ENCODE results near the gene RAB3GAP1.

The RAB3GAP1 gene

GRCh38 chr2:135183822-135184221, 131.7 kb downstream of the RAB3GAP1 start:
- ChIA-PET POLR2A (no interaction called here), CTCF (interaction anchor here (0.5 kb wide), 1 partner anchor 138 kb away, joined by 3 read pairs; no protein-coding TSS in a partner anchor)
- H3K4me1 ChIP-seq (ENCODE audit: control insufficient read depth, insufficient read depth, low read length): no peaks in the 10 kb centered on the region
- peaks cover 0 to 6% of the 10 kb centered on the region in 2 experiments; a peak in 1 of 3 replicates for H3K36me3 ChIP-seq (ENCODE audit: control insufficient read depth in 2 of 2, insufficient read depth in 1 of 2, low read length in 2 of 2)
- no peak overlapping the region for H3K4me3 ChIP-seq (ENCODE audit: low read depth, low read length)
- H3K9me3 ChIP-seq (ENCODE audit: control insufficient read depth, insufficient read depth, low read depth, low read length): no peaks in the 10 kb centered on the region
- H3K27ac ChIP-seq (ENCODE audit: extremely low read depth, low read depth, low read length): no peak overlapping the region
- TF ChIP-seq ZNF785 (tag by site-specific recombination; IDR thresholded peaks at IDR 0.05): no peak
- TF ChIP-seq YY2 (tag by site-specific recombination; IDR thresholded peaks at IDR 0.05): no peak
- TF ChIP-seq ZNF571 (tag by site-specific recombination; IDR thresholded peaks at IDR 0.05): no peak
- TF ChIP-seq ZNF19 (tag by site-specific recombination; IDR thresholded peaks at IDR 0.05; ENCODE audit: low read depth): no peak
- no peak for TF ChIP-seq ZNF530 (tag by site-specific recombination; IDR thresholded peaks at IDR 0.05; ENCODE audit: low read depth)
- no peak for TF ChIP-seq ZBTB7A (tag by site-specific recombination; IDR thresholded peaks at IDR 0.05; ENCODE audit: low read depth)
- no peak for TF ChIP-seq ZNF600 (tag by site-specific recombination; IDR thresholded peaks at IDR 0.05)
- no peak for TF ChIP-seq ZNF701 (tag by site-specific recombination; IDR thresholded peaks at IDR 0.05)
- no peak for TF ChIP-seq ZEB2 (tag by site-specific recombination; IDR thresholded peaks at IDR 0.05)
- no peak for TF ChIP-seq ZNF629 (tag by site-specific recombination; IDR thresholded peaks at IDR 0.05)
- TF ChIP-seq, protein P1, sequence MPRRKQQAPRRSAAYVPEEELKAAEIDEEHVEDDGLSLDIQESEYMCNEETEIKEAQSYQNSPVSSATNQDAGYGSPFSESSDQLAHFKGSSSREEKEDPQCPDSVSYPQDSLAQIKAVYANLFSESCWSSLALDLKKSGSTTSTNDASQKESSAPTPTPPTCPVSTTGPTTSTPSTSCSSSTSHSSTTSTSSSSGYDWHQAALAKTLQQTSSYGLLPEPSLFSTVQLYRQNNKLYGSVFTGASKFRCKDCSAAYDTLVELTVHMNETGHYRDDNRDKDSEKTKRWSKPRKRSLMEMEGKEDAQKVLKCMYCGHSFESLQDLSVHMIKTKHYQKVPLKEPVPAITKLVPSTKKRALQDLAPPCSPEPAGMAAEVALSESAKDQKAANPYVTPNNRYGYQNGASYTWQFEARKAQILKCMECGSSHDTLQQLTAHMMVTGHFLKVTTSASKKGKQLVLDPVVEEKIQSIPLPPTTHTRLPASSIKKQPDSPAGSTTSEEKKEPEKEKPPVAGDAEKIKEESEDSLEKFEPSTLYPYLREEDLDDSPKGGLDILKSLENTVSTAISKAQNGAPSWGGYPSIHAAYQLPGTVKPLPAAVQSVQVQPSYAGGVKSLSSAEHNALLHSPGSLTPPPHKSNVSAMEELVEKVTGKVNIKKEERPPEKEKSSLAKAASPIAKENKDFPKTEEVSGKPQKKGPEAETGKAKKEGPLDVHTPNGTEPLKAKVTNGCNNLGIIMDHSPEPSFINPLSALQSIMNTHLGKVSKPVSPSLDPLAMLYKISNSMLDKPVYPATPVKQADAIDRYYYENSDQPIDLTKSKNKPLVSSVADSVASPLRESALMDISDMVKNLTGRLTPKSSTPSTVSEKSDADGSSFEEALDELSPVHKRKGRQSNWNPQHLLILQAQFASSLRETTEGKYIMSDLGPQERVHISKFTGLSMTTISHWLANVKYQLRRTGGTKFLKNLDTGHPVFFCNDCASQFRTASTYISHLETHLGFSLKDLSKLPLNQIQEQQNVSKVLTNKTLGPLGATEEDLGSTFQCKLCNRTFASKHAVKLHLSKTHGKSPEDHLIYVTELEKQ (tag by site-specific recombination; IDR thresholded peaks at IDR 0.05; ENCODE audit: borderline replicate concordance): no peak
- TF ChIP-seq ZNF157 (tag by site-specific recombination; IDR thresholded peaks at IDR 0.05): no peak
- TF ChIP-seq ZNF214 (tag by site-specific recombination; IDR thresholded peaks at IDR 0.05; ENCODE audit: borderline replicate concordance): no peak
- TF ChIP-seq ZNF558 (tag by site-specific recombination; IDR thresholded peaks at IDR 0.05): no peak
- TF ChIP-seq ZNF140 (tag by site-specific recombination; IDR thresholded peaks at IDR 0.05): no peak
- TF ChIP-seq, protein P2, sequence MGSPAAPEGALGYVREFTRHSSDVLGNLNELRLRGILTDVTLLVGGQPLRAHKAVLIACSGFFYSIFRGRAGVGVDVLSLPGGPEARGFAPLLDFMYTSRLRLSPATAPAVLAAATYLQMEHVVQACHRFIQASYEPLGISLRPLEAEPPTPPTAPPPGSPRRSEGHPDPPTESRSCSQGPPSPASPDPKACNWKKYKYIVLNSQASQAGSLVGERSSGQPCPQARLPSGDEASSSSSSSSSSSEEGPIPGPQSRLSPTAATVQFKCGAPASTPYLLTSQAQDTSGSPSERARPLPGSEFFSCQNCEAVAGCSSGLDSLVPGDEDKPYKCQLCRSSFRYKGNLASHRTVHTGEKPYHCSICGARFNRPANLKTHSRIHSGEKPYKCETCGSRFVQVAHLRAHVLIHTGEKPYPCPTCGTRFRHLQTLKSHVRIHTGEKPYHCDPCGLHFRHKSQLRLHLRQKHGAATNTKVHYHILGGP (tag by site-specific recombination; IDR thresholded peaks at IDR 0.05): no peak
- no peak for TF ChIP-seq ZNF510 (tag by site-specific recombination; IDR thresholded peaks at IDR 0.05; ENCODE audit: insufficient replicate concordance)
- TF ChIP-seq ZNF596 (tag by site-specific recombination; IDR thresholded peaks at IDR 0.05): no peak

DNA sequence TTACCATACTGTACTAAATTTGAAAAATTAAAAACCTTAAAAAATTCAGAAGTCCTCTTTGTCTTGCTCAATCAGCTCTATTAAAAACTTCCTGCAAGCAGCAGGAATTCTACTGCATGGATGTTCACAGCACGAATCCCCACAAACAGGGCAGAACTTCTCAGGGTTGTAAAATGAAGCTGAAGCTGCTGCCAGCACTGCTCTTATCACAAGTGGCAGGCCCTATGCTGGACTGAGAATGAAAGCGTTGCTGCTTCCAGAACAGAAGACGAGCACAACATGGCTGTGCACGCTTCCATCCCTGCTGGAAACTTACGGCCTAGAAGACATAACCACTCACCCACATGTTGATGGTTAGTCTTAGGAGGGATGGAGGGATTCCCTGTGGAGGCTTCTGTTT, 134.0 kb downstream of the RAB3GAP1 start:
- CTCF ChIA-PET: no interaction called here

More for the DNA sequence above, 134.0 kb downstream of the RAB3GAP1 start:
- Histone ChIP-seq H3K4me3 (ENCODE audit: low read depth, low read length) (no peak overlapping the region), H3K36me3 (ENCODE audit: control insufficient read depth in 2 of 2, insufficient read depth in 1 of 2, low read length in 2 of 2) (no peaks in the 10 kb centered on the region), H3K27ac (ENCODE audit: extremely low read depth, low read depth, low read length) (no peak overlapping the region), H3K9me3 (ENCODE audit: control insufficient read depth, insufficient read depth, low read depth, low read length) (no peaks in the 10 kb centered on the region), H3K4me1 (ENCODE audit: control insufficient read depth, insufficient read depth, low read length) (no peaks in the 10 kb centered on the region)
- no peak for TF ChIP-seq GLIS2 (tag by site-specific recombination; IDR thresholded peaks at IDR 0.05)
- TF ChIP-seq ZNF768 (tag by site-specific recombination; IDR thresholded peaks at IDR 0.05): no peak
- TF ChIP-seq ZNF530 (tag by site-specific recombination; IDR thresholded peaks at IDR 0.05; ENCODE audit: low read depth): no peak
- TF ChIP-seq, protein P3, sequence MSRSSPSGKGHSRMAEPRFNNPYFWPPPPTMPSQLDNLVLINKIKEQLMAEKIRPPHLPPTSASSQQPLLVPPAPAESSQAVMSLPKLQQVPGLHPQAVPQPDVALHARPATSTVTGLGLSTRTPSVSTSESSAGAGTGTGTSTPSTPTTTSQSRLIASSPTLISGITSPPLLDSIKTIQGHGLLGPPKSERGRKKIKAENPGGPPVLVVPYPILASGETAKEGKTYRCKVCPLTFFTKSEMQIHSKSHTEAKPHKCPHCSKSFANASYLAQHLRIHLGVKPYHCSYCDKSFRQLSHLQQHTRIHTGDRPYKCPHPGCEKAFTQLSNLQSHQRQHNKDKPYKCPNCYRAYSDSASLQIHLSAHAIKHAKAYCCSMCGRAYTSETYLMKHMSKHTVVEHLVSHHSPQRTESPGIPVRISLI (tag by site-specific recombination; IDR thresholded peaks at IDR 0.05): no peak
- TF ChIP-seq ZNF423 (tag by site-specific recombination; IDR thresholded peaks at IDR 0.05): no peak
- TF ChIP-seq ZNF223 (tag by site-specific recombination; IDR thresholded peaks at IDR 0.05): no peak
- TF ChIP-seq, protein P4, sequence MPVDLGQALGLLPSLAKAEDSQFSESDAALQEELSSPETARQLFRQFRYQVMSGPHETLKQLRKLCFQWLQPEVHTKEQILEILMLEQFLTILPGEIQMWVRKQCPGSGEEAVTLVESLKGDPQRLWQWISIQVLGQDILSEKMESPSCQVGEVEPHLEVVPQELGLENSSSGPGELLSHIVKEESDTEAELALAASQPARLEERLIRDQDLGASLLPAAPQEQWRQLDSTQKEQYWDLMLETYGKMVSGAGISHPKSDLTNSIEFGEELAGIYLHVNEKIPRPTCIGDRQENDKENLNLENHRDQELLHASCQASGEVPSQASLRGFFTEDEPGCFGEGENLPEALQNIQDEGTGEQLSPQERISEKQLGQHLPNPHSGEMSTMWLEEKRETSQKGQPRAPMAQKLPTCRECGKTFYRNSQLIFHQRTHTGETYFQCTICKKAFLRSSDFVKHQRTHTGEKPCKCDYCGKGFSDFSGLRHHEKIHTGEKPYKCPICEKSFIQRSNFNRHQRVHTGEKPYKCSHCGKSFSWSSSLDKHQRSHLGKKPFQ (tag by site-specific recombination; IDR thresholded peaks at IDR 0.05): no peak
- TF ChIP-seq ZNF146 (tag by site-specific recombination; IDR thresholded peaks at IDR 0.05): no peak
- TF ChIP-seq, protein P5, sequence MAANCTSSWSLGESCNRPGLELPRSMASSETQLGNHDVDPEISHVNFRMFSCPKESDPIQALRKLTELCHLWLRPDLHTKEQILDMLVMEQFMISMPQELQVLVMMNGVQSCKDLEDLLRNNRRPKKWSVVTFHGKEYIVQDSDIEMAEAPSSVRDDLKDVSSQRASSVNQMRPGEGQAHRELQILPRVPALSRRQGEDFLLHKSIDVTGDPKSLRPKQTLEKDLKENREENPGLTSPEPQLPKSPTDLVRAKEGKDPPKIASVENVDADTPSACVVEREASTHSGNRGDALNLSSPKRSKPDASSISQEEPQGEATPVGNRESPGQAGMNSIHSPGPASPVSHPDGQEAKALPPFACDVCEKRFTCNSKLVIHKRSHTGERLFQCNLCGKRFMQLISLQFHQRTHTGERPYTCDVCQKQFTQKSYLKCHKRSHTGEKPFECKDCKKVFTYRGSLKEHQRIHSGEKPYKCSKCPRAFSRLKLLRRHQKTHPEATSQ (tag by site-specific recombination; IDR thresholded peaks at IDR 0.05): no peak
- no peak for TF ChIP-seq SETDB1 (IDR thresholded peaks at IDR 0.05; ENCODE audit: insufficient read length, low read length)
- POLR2A ChIA-PET: no interaction called here

All from HEK293 (cell line).